Hepatocyte (in vitro differentiated cells): ENCODE data around the gene ZNF598. TPM values are rescaled to one million over a fixed set of nuclear protein-coding genes. Genes with fewer than 3 reads are reported as not detected.

Source experiments
- DNase-seq: peaks from one replicate; pipeline ENCODE4 v3.0.0-alpha.2; 2016; ENCODE audit warnings: low spot score
- H2AFZ ChIP-seq: fragments of 200-600 bp; sonication (generic); 2 replicates; pipeline ENCODE4 v1.6.0; 2016; ENCODE audit warnings: antibody characterized with exemption, mild to moderate bottlenecking
- H3K27ac ChIP-seq: fragments of 200-600 bp; sonication (generic); 2 replicates; pipeline ENCODE4 v1.5.1; 2016; ENCODE audit warnings: mild to moderate bottlenecking
- H3K27me3 ChIP-seq: fragments of 200-600 bp; sonication (generic); 2 replicates; pipeline ENCODE4 v1.6.1; 2016
- H3K36me3 ChIP-seq: fragments of 200-600 bp; sonication (generic); replicated peaks from 2 replicates; pipeline ENCODE4 v1.5.1; 2016; ENCODE audit warnings: low read depth; ENCODE audit not compliant: insufficient read depth
- H3K4me1 ChIP-seq: fragments of 200-600 bp; sonication (generic); 2 replicates; pipeline ENCODE4 v1.5.1; 2016; ENCODE audit warnings: mild to moderate bottlenecking, moderate library complexity; ENCODE audit not compliant: insufficient read depth
- H3K4me2 ChIP-seq: fragments of 200-600 bp; sonication (generic); 2 replicates; pipeline ENCODE4 v1.6.0; 2016
- H3K4me3 ChIP-seq: fragments of 200-600 bp; sonication (generic); 2 replicates; pipeline ENCODE4 v1.5.1; 2016; ENCODE audit warnings: mild to moderate bottlenecking
- H3K79me2 ChIP-seq: fragments of 200-600 bp; sonication (generic); 2 replicates; pipeline ENCODE4 v1.6.0; 2017; ENCODE audit warnings: mild to moderate bottlenecking
- H3K9me2 ChIP-seq: fragments of 200-600 bp; sonication (generic); replicated peaks from 2 replicates; pipeline ENCODE4 v1.6.0; 2017; ENCODE audit warnings: mild to moderate bottlenecking; ENCODE audit not compliant: insufficient read depth
- H3K9me3 ChIP-seq: fragments of 200-600 bp; sonication (generic); 2 replicates; pipeline ENCODE4 v1.5.1; 2016; ENCODE audit warnings: low read depth, mild to moderate bottlenecking
- H4K20me1 ChIP-seq: fragments of 200-600 bp; sonication (generic); 2 replicates; pipeline ENCODE4 v1.6.0; 2016; ENCODE audit warnings: mild to moderate bottlenecking; ENCODE audit not compliant: insufficient read depth, poor library complexity, severe bottlenecking
- CTCF ChIP-seq: fragments of 200-600 bp; sonication (generic); IDR thresholded peaks from 2 replicates; pipeline ENCODE4 v1.5.1; 2016; ENCODE audit warnings: antibody characterized with exemption, mild to moderate bottlenecking; ENCODE audit not compliant: poor library complexity
- EZH2 ChIP-seq: fragments of 200-600 bp; sonication (generic); IDR thresholded peaks from 2 replicates; pipeline ENCODE4 v1.6.1; 2016; ENCODE audit warnings: antibody characterized with exemption, mild to moderate bottlenecking, borderline replicate concordance
- EZH2phosphoT487 ChIP-seq: fragments of 200-600 bp; sonication (generic); IDR thresholded peaks from one replicate; pipeline ENCODE4 v1.6.1; 2018; ENCODE audit warnings: antibody characterized with exemption, mild to moderate bottlenecking, low read depth, moderate library complexity; ENCODE audit not compliant: unreplicated experiment, severe bottlenecking
- WGBS: methylation state at CpG from one replicate; pipeline ENCODE4 v1.1.6; 2016; ENCODE audit warnings: low lambda C conversion rate; ENCODE audit errors: missing lambda C conversion rate; 5-methylcytosine and 5-hydroxymethylcytosine counted together
- polyA plus RNA-seq: library from polyadenylated mRNA; unstranded; fragments of >200 nt; fragmentation: Nextera tagmentation; extraction: Ambion mirVana; gene quantifications from 2 replicates; pipeline ENCODE4 v1.2.1, GENCODE V29; 2016
- total RNA-seq: library from RNA; depleted of rRNA; stranded (reverse); fragments of >200 nt; gene quantifications from 2 replicates; pipeline ENCODE4 v1.2.3, GENCODE V29; 2014

Gene ZNF598
- total and polyA plus RNA-seq, 2 experiments from 2014 or later, result 22.8 to 29.5 TPM

GRCh38 chr16:1972490-1972877 lies 37.1 kb downstream of the ZNF598 start:
- Histone ChIP-seq H3K4me3 (peak overlapping the region; percentile 77), H3K27me3 (no peaks in the 10 kb centered on the region), H4K20me1 (no peaks in the 10 kb centered on the region), H3K4me2 (peak overlapping the region; percentile 90), H2AFZ (no peak overlapping the region), H3K27ac (peak overlapping the region; percentile 75), H3K79me2 (peaks cover 26% of the 10 kb centered on the region), H3K9me2 (no peaks in the 10 kb centered on the region), H3K36me3 (no peaks in the 10 kb centered on the region), H3K4me1 (peaks cover 11% of the 10 kb centered on the region), H3K9me3 (no peaks in the 10 kb centered on the region)
- WGBS, result 15% methylated on average over 13 of the region's 22 CpGs
- no peak for TF ChIP-seq EZH2
- TF ChIP-seq CTCF, result no peak
- TF ChIP-seq EZH2phosphoT487, result no peak
- peak; percentile 60 for DNase-seq

GRCh38 chr16:1971796-1972489 lies 37.7 kb downstream of the ZNF598 start, which contains the start of gene TBL3:
TBL3 (plus strand) TSS chr16:1972053; CDS start chr16:1972165, 112 bp downstream.
- Histone ChIP-seq H3K9me2 (no peaks in the 10 kb centered on the region), H3K36me3 (no peaks in the 10 kb centered on the region), H3K4me2 (peak within 1 kb of the TSS; percentile 90), H3K4me1 (peaks cover 11% of the 10 kb centered on the region), H4K20me1 (no peaks in the 10 kb centered on the region), H3K27ac (peak within 1 kb of the TSS; percentile 94), H2AFZ (peak within 1 kb of the TSS; percentile 94), H3K27me3 (no peaks in the 10 kb centered on the region), H3K4me3 (peak within 1 kb of the TSS; percentile 77), H3K9me3 (no peaks in the 10 kb centered on the region), H3K79me2 (peaks cover 26% of the 10 kb centered on the region)
- peak; percentile 96 for DNase-seq
- WGBS, result 2% methylated on average over 72 of the region's 78 CpGs
- no peak for TF ChIP-seq CTCF

GRCh38 chr16:1968146-1968953 lies 41.3 kb downstream of the ZNF598 start:
- WGBS, result 92% methylated on average over 41 of the region's 41 CpGs
- Histone ChIP-seq H3K9me2 (no peaks in the 10 kb centered on the region), H3K4me1 (peaks cover 21% of the 10 kb centered on the region), H3K27ac (no peak overlapping the region), H3K4me2 (no peak overlapping the region), H3K27me3 (no peaks in the 10 kb centered on the region), H3K4me3 (no peak overlapping the region), H4K20me1 (peaks cover 7% of the 10 kb centered on the region), H3K79me2 (peaks cover 41% of the 10 kb centered on the region), H3K9me3 (no peaks in the 10 kb centered on the region), H3K36me3 (no peaks in the 10 kb centered on the region), H2AFZ (no peak overlapping the region)
- TF ChIP-seq EZH2 (no peak), CTCF (no peak), EZH2phosphoT487 (no peak)
- DNase-seq, result no peak
